GM12873 (cell line): Measurements from ENCODE around the gene ZNF593OS.

Experiments
- CTCF ChIP-seq: IDR thresholded peaks from 2 replicates; pipeline ENCODE4 v1.5.1; 2012; ENCODE audit warnings: low read depth, mild to moderate bottlenecking, moderate library complexity, low read length, control low read depth; ENCODE audit not compliant: insufficient read depth; ENCODE audit errors: missing control alignments

ZNF593OS gene

GRCh38 chr1:26162220-26162709 is 9.4 kb downstream of the ZNF593OS start:
- TF ChIP-seq CTCF: no peak

GRCh38 chr1:26161415-26162219 is 10.0 kb downstream of the ZNF593OS start:
- TF ChIP-seq CTCF: no peak

GRCh38 chr1:26160527-26161414 is 10.9 kb downstream of the ZNF593OS start:
- TF ChIP-seq CTCF: no peak

- no peak for TF ChIP-seq CTCF
Observed at GRCh38 chr1:26159743-26160039, 11.9 kb downstream of the ZNF593OS start.

- TF ChIP-seq CTCF: no peak
Observed at GRCh38 chr1:26158908-26159742, 12.5 kb downstream of the ZNF593OS start, which contains the start of gene FAM110D. FAM110D (plus strand) TSS chr1:26159079; CDS start chr1:26161292, 2,213 bp downstream.

GRCh38 chr1:26158271-26158907 is 13.2 kb downstream of the ZNF593OS start:
- TF ChIP-seq CTCF: no peak
